Measurements from ENCODE around the gene SELENOP.

SELENOP gene

GRCh38 chr5:42843675-42844292 is 32.1 kb upstream of the SELENOP start:
- no peak overlapping the region for H3K4me3 ChIP-seq
- H4K20me1 ChIP-seq: no peaks in the 10 kb centered on the region
- H3K9me3 ChIP-seq: 0 out of 2 replicates have a peak, but pooled peaks cover 5% of the 10 kb centered on the region
- no peak for TF ChIP-seq Cebpa-rat (IDR thresholded peaks at IDR 0.05)
- H3K36me3 ChIP-seq: no peaks in the 10 kb centered on the region
- no peak overlapping the region for H3K27ac ChIP-seq
- no peak overlapping the region for H3K9ac ChIP-seq
- H3K4me2 ChIP-seq: no peak overlapping the region
- no peaks in the 10 kb centered on the region for H3K4me1 ChIP-seq
- H3K27me3 ChIP-seq: no peaks in the 10 kb centered on the region

- Histone ChIP-seq H3K4me3 (no peak overlapping the region), H3K9me3 (0 out of 2 replicates have a peak, but pooled peaks cover 5% of the 10 kb centered on the region), H3K36me3 (no peaks in the 10 kb centered on the region), H4K20me1 (no peaks in the 10 kb centered on the region), H3K9ac (no peak overlapping the region), H3K4me1 (no peaks in the 10 kb centered on the region), H3K4me2 (no peak overlapping the region), H3K27me3 (no peaks in the 10 kb centered on the region), H3K27ac (no peak overlapping the region)
- no peak for TF ChIP-seq Cebpa-rat (IDR thresholded peaks at IDR 0.05)
Measured at GRCh38 chr5:42842921-42843641, 31.4 kb upstream of the SELENOP start.

GRCh38 chr5:42840842-42841567 is 29.3 kb upstream of the SELENOP start:
- Histone ChIP-seq H3K9ac (no peak overlapping the region), H3K27me3 (no peaks in the 10 kb centered on the region), H3K4me1 (no peaks in the 10 kb centered on the region), H3K27ac (no peak overlapping the region), H4K20me1 (no peaks in the 10 kb centered on the region), H3K36me3 (no peaks in the 10 kb centered on the region), H3K4me2 (no peak overlapping the region), H3K9me3 (peaks cover 12% of the 10 kb centered on the region), H3K4me3 (no peak overlapping the region)
- no peak for TF ChIP-seq Cebpa-rat (IDR thresholded peaks at IDR 0.05)

- Histone ChIP-seq H3K27me3 (no peaks in the 10 kb centered on the region), H4K20me1 (no peaks in the 10 kb centered on the region), H3K4me2 (no peak overlapping the region), H3K36me3 (no peaks in the 10 kb centered on the region), H3K27ac (no peak overlapping the region), H3K9ac (no peak overlapping the region), H3K4me3 (no peak overlapping the region), H3K9me3 (peaks cover 13% of the 10 kb centered on the region), H3K4me1 (no peaks in the 10 kb centered on the region)
- TF ChIP-seq Cebpa-rat (IDR thresholded peaks at IDR 0.05): 0 out of 2 replicates have a peak, but pooled peaks have one; percentile 9
Measured at GRCh38 chr5:42840269-42840668, 28.6 kb upstream of the SELENOP start.

- Histone ChIP-seq H3K9me3 (peaks cover 13% of the 10 kb centered on the region), H3K27ac (no peak overlapping the region), H3K4me3 (no peak overlapping the region), H3K4me2 (no peak overlapping the region), H3K36me3 (no peaks in the 10 kb centered on the region), H3K27me3 (no peaks in the 10 kb centered on the region), H4K20me1 (no peaks in the 10 kb centered on the region), H3K4me1 (no peaks in the 10 kb centered on the region), H3K9ac (no peak overlapping the region)
- TF ChIP-seq Cebpa-rat (IDR thresholded peaks at IDR 0.05): no peak
Measured at GRCh38 chr5:42839196-42839595, 27.5 kb upstream of the SELENOP start.

- no peak overlapping the region for H3K4me3 ChIP-seq
- H3K4me1 ChIP-seq: no peaks in the 10 kb centered on the region
- TF ChIP-seq Cebpa-rat (IDR thresholded peaks at IDR 0.05): no peak
- H3K9me3 ChIP-seq: peaks cover 8% of the 10 kb centered on the region
- no peaks in the 10 kb centered on the region for H3K36me3 ChIP-seq
- H3K9ac ChIP-seq: no peak overlapping the region
- H4K20me1 ChIP-seq: no peaks in the 10 kb centered on the region
- no peak overlapping the region for H3K4me2 ChIP-seq
- H3K27ac ChIP-seq: no peak overlapping the region
- no peaks in the 10 kb centered on the region for H3K27me3 ChIP-seq
Measured at GRCh38 chr5:42837601-42838000, 25.9 kb upstream of the SELENOP start.

- Histone ChIP-seq H3K9ac (no peak overlapping the region), H3K27me3 (no peaks in the 10 kb centered on the region), H3K9me3 (peaks cover 8% of the 10 kb centered on the region), H3K4me2 (no peak overlapping the region), H3K27ac (no peak overlapping the region), H3K4me1 (no peaks in the 10 kb centered on the region), H4K20me1 (no peaks in the 10 kb centered on the region), H3K4me3 (no peak overlapping the region), H3K36me3 (no peaks in the 10 kb centered on the region)
- TF ChIP-seq Cebpa-rat (IDR thresholded peaks at IDR 0.05): no peak
Measured at GRCh38 chr5:42836070-42836769, 24.5 kb upstream of the SELENOP start.

- no peak overlapping the region for H3K9ac ChIP-seq
- no peak for TF ChIP-seq Cebpa-rat (IDR thresholded peaks at IDR 0.05)
- H3K9me3 ChIP-seq: peaks cover 8% of the 10 kb centered on the region
- no peaks in the 10 kb centered on the region for H3K27me3 ChIP-seq
- no peak overlapping the region for H3K4me3 ChIP-seq
- H4K20me1 ChIP-seq: no peaks in the 10 kb centered on the region
- H3K4me1 ChIP-seq: no peaks in the 10 kb centered on the region
- no peaks in the 10 kb centered on the region for H3K36me3 ChIP-seq
- no peak overlapping the region for H3K4me2 ChIP-seq
- H3K27ac ChIP-seq: no peak overlapping the region
Measured at GRCh38 chr5:42832060-42832459, 20.4 kb upstream of the SELENOP start.

- H3K4me3 ChIP-seq: no peak overlapping the region
- TF ChIP-seq Cebpa-rat (IDR thresholded peaks at IDR 0.05): no peak
- H3K4me1 ChIP-seq: no peaks in the 10 kb centered on the region
- peaks cover under 1% of the 10 kb centered on the region; the same call in 1 of the 2 replicates for H3K9me3 ChIP-seq
- H3K27me3 ChIP-seq: no peaks in the 10 kb centered on the region
- H3K9ac ChIP-seq: no peak overlapping the region
- no peaks in the 10 kb centered on the region for H3K36me3 ChIP-seq
- H4K20me1 ChIP-seq: no peaks in the 10 kb centered on the region
- H3K27ac ChIP-seq: no peak overlapping the region
- no peak overlapping the region for H3K4me2 ChIP-seq
Measured at GRCh38 chr5:42830924-42831323, 19.2 kb upstream of the SELENOP start.
